GM21447 (cell line): ENCODE data around the gene SREBF2.
"Not testable (repeated sequence)": the region's sequence is repeated elsewhere in the genome, so short reads cannot be mapped to it uniquely, and the experiment has no call there.

Experiments
- ATAC-seq: cut with Tn5 transposase; IDR thresholded peaks from one replicate; pipeline ENCODE4 v1.9.1; 2021; ENCODE audit not compliant: unreplicated experiment

SREBF2 gene

DNA sequence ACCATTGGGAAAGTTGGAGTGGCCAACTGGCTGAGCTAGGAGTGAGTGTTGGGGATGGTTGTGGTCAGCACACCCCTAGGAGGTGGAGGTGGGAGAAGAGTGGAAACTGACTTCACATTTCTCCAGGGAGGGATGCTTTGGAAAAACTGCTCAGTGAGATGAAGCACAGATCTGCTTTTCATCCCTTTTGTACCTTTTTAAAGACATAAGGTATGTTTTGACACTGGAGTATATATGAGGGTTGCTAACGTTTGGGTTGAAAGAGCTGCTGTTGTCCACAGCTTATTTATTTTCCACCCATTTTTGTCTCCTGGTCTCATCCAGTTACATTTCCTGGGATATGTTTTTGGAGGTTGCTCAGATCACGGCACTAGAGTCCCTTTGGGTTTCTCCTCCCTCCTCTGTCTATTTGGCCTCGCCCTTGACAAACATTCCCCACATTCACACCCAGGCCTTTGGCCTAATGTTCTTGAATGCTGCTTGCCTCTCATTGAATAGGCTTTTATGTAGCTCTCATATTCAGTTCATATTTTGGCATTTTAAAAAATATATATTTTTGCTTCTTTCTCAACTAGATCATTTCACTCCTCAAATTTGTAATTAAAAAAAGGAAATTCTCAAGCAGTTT, 8.3 kb downstream of the SREBF2 start:
- ATAC-seq: no peak

DNA sequence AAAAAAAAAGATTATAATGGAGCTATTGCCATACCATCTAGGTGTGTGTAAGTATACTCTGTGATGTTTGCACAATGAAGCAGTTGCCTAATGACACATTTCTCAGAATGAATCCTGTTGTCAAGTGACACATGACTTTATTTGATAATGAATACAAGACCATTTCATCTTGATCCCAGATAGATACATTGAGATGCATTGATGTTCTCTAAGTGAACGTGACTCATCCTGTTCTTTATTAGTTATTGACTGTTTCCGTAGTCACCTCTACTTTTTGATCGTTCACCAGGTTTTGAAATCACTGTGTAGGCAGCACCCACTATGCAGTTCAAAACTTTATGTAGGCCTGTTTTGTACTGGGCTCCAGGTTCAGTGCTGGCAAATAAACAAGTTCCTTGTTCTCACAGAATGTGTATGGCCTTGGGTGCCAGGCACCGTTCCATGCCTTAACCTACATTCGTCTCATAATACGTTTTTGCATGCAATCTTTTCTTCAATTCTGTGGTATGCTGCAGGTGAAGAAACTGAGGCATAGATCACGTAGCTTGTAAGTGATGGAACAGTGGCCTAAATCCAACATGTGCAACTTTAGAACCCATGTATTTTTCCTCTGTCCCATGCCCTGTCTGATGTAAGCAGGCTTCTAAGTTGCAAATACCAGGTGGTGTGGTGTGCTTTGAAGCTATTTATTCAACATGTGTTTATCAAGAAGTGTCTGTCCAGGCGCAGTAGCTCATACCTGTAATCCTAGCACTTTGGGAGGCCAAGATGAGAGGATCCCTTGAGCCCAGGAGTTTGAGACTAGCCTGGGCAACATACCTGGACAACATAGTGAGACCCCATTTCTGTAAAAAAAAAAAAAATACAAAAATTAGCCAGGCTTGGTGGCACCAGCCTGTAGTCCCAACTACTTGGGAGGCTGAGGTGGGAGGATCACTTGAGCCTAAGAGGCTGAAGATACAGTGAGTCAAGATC, 10.4 kb downstream of the SREBF2 start:
- ATAC-seq: no peak

DNA sequence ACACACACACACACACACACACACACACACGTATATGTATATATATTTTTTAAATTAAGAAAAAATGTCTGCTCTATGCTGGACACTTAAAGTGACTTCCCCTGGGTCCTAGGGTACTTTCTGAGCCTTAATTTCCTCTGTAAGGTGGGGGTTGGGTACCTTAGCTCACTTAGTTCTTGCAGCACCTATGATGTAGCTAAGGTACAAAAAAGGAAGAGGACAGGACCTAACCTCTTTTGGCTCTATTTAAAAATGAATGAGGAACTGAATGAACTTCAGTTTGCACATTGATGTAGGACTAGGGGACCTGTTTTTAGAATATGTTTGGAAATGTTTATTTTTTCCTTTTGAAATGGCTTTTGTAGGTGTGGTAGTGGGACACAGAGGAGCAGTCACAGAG, 11.1 kb downstream of the SREBF2 start:
- no peak for ATAC-seq

DNA sequence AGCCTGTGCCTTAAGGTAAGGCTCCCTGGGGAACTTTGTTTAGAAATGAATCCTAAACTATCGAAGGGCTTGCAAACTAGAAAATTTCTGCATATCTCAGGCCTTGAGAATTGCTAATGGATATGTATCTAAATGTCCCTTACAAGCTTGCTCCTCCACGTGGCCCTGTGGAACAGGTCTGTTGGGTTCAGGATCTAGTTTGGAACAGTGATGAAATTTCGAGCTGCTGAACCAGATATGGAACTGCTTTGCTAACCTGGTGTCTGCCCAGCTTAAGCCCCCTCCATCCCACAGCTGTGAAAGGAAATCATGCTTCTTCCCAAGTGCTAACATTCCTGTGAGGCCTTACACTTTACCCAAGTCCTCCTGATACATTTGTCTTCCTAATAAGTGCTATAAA, 11.6 kb downstream of the SREBF2 start:
- no peak for ATAC-seq

DNA sequence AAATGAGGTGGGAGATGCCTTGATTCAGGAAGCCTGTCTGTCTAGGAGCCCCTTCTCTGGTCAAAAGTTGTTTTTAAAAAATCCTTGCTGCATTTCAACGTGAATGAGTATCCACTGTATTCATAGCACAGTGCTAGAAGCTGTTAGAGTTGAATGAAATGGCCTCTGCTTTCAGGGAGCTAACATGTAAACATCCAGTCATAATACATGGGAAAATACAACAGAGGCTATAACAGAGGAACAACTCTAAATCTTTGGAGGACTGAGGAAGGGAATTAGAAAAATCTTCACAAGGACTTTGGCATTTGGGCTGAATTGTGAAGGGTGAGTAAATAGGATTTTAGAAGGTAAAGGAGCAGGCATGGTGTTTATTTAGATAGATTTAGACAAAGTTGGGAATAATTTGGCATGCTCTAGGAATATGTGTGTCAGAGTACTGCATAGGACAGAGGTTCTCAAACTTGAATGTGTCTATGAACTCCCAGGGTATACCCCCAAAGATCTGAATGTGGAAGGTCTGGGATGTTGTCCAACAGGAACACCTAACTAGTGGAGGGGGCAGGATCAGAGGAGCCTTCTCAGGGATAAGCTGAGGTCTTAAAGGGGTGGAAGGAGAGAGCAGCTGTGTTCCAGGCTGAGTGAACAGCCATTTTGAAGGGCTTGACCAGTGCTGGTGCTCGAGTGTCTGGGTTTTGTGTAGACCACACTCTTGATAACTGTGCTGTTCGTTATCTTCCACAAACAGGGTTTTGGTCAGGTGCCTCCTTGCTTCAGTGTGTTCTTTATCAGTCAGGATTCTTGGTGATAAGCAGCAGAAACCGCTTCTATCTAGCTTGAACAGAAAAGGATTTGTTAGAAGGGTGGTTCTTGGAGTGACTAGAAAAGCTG, 12.7 kb downstream of the SREBF2 start:
- ATAC-seq: no peak

DNA sequence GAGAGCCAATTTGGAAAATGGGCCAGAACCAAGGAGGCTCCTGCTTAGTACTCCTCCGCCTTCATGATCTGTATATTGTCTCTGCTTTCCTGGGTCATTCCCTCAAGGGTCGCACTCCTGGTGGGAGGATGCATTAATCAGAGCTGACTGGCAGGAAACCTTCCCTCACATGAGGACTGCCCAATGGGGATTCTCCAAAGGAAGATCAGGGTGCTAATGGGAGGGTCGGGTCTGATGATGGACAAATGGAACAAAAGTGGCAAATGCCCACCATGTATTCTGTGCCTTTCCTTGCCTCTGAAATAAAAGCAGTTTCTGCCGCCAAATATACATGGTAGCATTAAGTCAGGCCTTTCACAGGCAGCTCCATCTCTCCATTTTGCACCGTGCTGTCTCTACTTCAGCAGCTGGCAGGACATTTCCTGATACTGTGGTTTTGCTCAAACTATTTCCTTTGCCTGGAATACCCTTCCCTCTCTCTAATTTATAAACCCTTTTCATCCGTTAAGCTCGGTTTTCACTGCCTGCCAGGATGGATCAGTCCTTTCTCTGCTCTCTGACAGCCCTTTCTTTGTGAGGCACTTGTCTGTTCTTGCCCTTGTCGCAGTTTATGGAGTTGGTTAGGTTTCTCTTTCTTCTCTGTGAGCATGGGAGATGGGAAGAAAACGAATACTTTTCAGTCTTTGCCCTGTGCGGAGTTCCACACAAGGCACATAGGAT, 13.5 kb downstream of the SREBF2 start:
- ATAC-seq: no peak

DNA sequence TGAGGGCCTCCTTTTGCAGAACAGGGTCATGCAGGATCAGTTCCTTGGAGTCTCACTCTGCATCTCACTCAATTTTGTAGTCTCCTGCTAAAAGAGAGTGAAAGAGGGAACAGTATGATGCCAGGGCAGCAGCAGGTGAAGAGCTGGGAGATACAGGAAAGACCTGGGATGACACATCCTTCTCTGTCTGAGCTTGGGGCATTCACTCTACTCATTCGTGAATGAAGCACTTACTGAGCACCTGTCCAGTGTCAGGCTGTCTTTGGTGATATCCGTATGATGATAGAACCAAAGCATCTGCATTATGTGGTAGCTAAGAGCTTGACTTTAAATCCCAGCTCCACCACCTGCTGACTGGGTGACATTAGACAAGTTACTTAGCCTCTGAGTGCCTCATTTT, 14.4 kb downstream of the SREBF2 start:
- ATAC-seq: no peak

DNA sequence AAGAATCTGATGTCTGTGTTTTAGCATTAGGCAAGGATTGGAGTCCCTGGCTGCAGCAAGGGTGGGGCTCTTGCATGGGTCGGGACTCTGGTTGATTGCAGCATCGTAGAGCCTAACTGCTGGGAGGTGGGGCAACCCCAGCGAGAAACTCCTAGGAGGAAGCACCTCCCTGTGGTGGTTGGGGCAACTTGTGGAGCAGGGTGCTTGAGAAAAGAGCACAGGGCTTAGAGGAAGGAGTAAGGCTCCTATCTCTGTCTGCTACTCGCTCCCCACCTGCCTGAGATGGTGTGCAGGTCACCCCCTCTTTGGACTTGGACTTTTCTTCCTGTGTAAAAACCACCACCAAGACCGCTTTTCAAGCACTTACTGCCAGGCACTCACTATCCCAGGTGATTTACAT, 15.6 kb downstream of the SREBF2 start:
- ATAC-seq: no peak

DNA sequence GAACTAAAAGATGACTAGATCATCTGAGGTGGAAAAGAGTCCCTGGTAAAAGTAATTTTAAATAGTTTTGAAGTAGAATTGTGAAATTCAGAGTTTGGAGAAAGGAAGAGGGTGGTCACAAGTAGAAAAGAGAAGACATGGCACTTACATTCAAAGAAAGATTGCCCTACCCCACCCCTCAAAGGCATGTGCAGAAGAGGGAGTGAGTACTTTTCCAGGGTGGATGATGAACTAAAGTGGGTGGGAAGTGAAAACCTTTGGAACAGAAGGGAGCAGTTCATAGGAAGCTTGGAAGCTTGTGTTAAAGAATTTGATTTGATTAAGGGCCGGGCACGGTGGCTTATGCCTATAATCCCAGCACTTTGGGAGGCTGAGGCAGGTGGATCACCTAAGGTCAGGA, 23.6 kb downstream of the SREBF2 start:
- ATAC-seq: no peak

DNA sequence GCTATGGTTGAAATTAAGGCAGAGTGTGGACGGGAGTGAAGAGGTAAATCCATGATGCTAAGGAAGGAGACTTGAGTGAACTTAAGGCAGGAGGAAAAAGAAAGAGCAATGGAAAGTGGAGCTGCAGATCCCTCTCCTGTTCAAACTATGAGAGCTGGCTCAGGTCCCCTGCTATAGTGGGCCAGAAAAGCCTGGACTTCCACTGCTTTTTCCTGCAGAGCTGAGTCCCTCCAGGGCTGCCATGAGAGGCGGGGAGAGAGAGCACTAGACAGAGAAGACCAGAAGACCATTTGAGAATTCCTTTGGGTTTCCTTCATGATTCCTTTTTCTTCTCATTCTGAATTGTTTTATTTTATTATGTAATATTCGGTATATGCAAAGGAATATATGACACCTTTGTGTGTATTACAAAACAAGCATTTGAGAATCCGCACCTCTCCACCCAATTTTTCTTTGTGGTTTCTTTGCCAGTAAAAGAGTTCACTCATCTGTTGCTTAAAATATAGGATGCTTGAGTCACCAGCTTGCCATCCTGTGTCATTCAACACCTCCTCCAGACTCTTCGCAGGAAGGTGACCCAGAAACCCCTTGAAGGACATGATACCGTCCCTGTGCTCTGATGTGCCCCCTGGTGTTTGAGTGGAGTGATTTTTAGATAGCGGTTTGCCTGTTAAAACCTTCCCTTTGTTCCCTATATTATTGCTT, 24.4 kb downstream of the SREBF2 start:
- no peak for ATAC-seq

DNA sequence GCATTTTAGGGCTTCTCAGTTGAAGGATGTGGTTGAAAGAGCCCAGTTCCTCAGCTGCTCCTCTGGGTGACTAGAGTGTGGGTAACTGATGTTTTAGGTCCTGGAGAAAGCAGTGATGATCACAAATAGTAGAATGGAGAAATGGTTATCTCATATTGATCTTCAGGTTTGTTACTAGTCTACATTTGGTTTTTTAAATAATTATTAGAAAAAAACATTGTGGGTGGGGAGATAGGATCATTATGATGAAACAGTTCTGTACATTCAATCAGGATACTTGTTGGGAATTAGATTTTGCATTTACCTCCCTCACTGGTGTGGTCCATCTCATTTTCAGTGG, 24.9 kb downstream of the SREBF2 start:
- no peak for ATAC-seq

DNA sequence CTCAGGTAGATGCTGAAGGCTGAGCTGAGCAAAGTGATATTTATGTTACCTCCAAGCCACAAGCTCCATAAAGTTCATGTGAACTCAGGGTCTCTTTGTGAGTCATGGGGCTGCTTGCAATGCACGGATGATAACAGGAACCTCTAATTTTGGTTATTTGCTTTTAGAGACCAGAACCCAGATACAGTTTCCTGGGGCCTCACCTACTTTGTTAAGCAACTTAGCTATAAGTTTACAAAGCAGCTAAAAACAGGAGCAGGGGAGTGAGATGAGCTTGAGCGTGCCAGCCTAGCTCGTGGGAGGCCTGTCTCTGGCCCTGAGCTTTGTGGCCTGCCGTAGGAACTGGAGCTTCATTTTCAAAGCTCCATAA, 29.2 kb downstream of the SREBF2 start:
- ATAC-seq: peak; percentile 47

DNA sequence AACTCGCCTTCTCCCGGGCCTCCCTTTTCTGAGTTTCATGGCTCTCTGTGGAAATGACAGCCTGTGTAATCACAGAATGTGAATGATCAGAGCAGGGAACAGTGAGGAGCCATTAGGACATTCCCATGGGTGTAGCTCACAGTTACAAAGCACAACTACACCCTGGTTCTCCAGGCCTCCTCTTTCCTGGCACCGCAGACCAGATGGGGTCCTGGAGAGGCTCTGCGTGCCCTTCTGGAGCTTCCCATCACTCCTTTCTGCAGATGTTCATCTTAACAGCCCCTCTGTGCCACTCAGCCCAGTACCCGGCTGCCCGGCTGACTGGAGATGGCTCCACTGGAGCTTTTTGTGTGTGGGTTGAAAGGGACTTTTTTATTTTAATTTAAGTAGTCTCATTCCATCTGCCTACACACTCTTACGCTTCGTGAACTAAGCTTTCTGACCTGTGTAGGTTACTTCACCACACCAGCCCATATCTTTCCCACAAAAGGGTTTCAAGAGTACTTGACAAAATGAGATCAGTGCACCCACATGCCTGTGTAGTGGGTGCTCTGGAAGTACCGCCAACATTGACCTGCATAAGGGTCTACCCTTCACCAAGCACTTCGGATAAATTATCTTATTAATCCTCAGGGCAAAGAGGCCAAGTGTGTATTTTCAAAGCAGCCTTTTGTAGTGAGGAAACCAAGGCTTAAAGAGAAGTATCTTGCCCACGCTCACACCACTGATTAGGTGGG, 29.8 kb downstream of the SREBF2 start:
- peak; percentile 44 for ATAC-seq

DNA sequence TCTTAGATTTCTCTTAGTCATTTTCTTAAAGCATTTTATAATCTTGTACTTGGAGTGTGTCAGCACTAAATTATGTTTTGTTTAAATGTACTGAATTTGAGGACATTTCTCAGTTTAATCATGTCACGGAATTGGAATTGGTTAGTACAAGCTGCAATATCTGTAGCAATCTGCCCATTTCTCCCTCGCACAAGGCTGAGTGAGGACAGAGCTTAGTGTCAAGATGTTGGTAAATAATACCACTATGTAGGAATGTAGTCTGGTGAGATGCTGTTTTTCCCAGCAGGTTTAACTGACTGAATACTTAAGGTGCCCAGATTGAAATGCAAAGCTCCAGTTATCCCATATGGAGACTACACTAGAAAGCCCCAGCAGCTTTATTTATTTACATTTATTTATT, 30.6 kb downstream of the SREBF2 start:
- no peak for ATAC-seq

DNA sequence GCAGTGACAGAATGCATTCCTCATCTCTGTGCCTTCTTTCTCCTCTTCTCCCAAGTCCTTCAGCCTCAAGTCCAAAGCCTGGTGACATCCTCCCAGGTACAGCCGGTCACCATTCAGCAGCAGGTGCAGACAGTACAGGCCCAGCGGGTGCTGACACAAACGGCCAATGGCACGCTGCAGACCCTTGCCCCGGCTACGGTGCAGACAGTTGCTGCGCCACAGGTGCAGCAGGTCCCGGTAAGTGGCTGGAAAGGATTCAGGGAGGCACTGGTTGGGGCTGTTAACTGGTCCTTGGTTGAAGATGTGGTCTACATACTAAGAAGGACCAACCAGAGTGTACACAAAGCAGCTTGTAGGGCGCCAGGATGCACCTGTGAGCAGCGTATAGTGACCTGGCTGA, 35.7 kb downstream of the SREBF2 start:
- ATAC-seq: no peak

DNA sequence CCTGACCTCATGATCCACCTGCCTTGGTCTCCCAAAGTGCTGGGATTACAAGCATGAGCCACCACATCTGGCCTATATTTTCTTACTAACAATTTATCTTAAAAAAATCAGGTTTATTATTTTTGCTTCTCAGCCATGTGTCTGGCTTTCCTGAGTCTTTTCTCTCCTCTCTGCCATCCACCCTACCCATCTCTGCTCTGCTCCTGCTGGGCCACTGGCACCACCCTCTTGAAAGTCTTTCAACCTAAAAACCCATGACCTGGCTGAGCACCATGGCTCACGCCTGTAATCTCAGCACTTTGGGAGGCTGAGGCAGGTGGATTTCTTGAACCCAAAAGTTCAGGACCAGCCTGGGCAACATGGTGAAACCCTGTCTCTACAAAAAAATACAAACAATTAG, 37.2 kb downstream of the SREBF2 start:
- ATAC-seq: not testable (repeated sequence)

DNA sequence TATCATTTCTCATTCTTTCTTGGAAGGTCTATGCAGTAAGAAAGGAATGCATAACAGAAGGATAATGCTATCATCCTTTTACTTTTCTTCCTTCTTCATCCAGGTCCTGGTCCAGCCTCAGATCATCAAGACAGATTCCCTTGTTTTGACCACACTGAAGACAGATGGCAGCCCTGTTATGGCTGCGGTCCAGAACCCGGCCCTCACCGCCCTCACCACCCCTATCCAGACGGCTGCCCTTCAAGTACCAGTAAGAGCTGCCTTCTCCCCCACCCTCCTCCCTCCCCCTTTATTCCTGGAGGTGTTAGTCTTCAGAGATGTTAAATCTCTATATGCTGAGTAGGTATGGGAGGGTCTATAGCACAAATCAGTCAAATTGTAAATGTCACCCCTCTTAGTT, 37.9 kb downstream of the SREBF2 start:
- ATAC-seq: no peak

DNA sequence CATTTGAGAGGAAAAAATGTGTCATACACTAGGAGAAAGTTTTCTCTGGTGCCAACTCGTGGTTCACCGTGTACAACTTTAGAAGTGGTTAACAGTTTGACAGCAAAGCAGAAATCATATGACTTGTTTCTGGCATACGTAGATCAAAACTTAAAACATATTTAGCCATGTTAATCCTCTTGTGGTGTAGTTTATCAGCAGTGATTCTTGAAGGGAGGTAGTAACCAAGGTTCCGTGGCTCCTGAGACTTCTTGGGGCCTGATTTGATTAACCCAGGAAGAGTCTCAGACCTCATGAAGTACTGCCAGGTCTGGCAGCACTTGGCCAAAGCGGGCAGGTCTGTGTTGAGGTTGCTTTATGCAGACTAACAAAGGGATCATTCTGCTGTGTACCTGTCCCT, 40.5 kb downstream of the SREBF2 start:
- no peak for ATAC-seq

DNA sequence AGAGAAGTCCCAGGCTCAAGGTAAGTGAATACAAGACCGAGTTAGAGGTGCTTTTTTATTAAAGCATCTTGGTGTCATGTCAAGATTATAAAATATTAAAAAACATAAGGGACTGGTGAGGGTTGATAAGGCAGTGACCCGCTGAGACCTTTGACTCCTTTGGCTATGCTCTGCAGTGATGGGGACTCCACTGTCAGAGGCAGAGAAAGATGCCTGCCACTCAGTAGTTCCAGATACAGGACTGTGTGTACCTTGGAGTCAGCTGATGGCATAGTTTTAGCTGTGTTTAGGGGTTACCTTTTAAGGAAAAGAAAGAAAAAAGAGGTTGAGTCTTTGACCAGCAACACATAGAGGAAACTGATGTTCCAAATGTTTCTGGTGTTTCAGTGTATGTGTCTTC, 41.2 kb downstream of the SREBF2 start:
- no peak for ATAC-seq
